ENCODE data around the gene ARSI.

The ARSI gene

GRCh38 chr5:150340614-150341255 is 38.0 kb upstream of the ARSI start:
- Mint-ChIP-seq H3K4me3 (no peak overlapping the region), H3K36me3 (ENCODE audit: low read depth) (no peaks in the 10 kb centered on the region), H3K27me3 (ENCODE audit: low read depth, poor library complexity) (peaks cover 3% of the 10 kb centered on the region), H3K27ac (peak overlapping the region; percentile 41), H3K9me3 (no peaks in the 10 kb centered on the region), H3K4me1 (peaks cover 27% of the 10 kb centered on the region)
- TF ChIP-seq, protein P1, sequence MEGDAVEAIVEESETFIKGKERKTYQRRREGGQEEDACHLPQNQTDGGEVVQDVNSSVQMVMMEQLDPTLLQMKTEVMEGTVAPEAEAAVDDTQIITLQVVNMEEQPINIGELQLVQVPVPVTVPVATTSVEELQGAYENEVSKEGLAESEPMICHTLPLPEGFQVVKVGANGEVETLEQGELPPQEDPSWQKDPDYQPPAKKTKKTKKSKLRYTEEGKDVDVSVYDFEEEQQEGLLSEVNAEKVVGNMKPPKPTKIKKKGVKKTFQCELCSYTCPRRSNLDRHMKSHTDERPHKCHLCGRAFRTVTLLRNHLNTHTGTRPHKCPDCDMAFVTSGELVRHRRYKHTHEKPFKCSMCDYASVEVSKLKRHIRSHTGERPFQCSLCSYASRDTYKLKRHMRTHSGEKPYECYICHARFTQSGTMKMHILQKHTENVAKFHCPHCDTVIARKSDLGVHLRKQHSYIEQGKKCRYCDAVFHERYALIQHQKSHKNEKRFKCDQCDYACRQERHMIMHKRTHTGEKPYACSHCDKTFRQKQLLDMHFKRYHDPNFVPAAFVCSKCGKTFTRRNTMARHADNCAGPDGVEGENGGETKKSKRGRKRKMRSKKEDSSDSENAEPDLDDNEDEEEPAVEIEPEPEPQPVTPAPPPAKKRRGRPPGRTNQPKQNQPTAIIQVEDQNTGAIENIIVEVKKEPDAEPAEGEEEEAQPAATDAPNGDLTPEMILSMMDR (IDR thresholded peaks at IDR 0.05), result no peak
- no peak for DNase-seq

- Mint-ChIP-seq H3K4me1 (peaks cover 32% of the 10 kb centered on the region), H3K36me3 (ENCODE audit: low read depth) (no peaks in the 10 kb centered on the region), H3K4me3 (no peak overlapping the region), H3K9me3 (no peaks in the 10 kb centered on the region), H3K27ac (no peak overlapping the region), H3K27me3 (ENCODE audit: low read depth, poor library complexity) (peaks cover 3% of the 10 kb centered on the region)
- DNase-seq, result no peak
- TF ChIP-seq, protein P1 (IDR thresholded peaks at IDR 0.05), result no peak
Observed at GRCh38 chr5:150339841-150340240, 37.1 kb upstream of the ARSI start.

DNA sequence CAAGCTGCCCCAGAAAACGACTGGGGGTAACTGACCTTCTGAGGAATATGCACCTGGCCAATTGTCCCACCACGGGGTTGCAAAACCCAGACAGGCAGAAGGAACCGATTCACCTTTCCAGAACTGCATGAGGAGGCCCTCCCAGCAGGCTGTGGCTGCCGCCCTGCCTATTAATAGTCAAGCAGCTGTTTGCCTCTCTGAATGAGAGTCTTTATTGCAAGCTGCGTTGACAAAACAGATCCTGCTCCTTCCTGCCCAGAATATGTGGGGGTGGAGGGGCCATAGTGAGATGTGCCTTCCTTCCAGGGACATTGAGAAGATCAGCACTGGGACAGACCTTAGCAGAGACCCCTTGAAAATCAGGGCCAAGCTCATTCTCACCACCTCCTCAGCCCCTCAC is 36.5 kb upstream of the ARSI start:
- Mint-ChIP-seq H3K27ac (no peak overlapping the region), H3K27me3 (ENCODE audit: low read depth, poor library complexity) (peaks cover 3% of the 10 kb centered on the region), H3K9me3 (no peaks in the 10 kb centered on the region), H3K4me3 (no peak overlapping the region), H3K4me1 (peaks cover 27% of the 10 kb centered on the region), H3K36me3 (ENCODE audit: low read depth) (no peaks in the 10 kb centered on the region)
- no peak for DNase-seq
- TF ChIP-seq, protein P1 (IDR thresholded peaks at IDR 0.05), result no peak

DNA sequence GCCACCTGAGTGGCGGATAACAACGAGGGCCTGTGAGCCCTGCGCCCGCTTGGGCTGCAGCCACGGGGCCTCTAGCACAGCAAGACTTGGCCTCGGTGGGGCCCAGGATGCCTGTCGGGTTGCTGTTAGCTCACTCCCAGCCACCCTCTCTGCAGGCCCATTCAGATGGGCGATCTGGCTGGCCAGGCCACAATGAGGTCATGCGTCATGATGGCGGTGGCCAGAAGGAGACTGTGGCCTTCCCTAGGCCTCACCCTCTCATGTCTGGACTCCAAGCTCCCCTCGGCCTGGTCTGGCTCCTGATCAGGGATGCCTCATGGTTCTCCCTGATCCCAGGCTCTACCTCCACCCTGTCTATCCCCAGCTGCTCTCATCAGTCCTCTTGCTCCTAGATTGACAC is 35.8 kb upstream of the ARSI start:
- Mint-ChIP-seq H3K4me1 (peaks cover 24% of the 10 kb centered on the region), H3K27me3 (ENCODE audit: low read depth, poor library complexity) (peaks cover 3% of the 10 kb centered on the region), H3K9me3 (no peaks in the 10 kb centered on the region), H3K4me3 (no peak overlapping the region), H3K27ac (no peak overlapping the region), H3K36me3 (ENCODE audit: low read depth) (no peaks in the 10 kb centered on the region)
- no peak for DNase-seq
- TF ChIP-seq, protein P1 (IDR thresholded peaks at IDR 0.05), result no peak

DNA sequence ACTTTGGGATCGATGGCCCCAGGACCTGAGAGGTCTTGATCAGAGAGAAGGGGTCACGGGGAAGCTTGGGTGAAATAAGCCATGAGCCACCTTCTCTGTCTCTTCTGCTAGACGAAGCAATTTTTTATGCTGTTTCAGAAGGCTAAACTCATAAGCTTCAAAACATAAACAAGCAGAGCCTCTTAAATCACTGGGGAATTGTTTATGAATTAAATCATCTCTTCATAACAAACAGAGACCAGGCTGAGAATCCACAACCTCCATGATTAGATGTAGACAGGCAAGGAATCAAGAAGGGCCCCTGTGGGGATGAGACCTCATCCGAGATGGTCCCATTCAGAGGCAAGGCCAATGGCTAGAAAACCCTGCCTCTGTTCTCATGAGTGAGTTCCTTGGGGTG is 33.1 kb upstream of the ARSI start:
- Mint-ChIP-seq H3K27me3 (ENCODE audit: low read depth, poor library complexity) (peaks cover 3% of the 10 kb centered on the region), H3K4me3 (no peak overlapping the region), H3K4me1 (peaks cover 27% of the 10 kb centered on the region), H3K36me3 (ENCODE audit: low read depth) (no peaks in the 10 kb centered on the region), H3K9me3 (no peaks in the 10 kb centered on the region), H3K27ac (no peak overlapping the region)
- no peak for DNase-seq
- TF ChIP-seq, protein P1 (IDR thresholded peaks at IDR 0.05), result no peak

DNA sequence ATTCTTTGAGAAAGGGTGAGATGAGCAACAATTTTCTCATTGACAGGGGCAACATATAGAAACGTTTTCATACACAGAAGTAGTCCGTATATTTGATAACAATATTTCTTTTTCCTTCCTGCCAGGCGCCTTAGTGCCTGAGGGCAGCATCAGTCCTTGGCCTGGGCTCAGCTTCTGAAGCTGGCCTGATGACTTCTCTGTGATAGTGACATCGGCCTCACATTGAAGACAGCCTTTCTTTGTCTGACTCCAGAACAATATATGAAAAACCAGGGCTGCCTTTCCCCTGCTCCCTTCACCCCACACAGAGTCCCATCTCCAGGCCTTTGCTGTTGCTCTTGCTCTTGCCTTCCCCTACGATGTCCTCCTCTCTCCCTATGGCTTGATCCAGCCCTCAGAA is 30.7 kb upstream of the ARSI start:
- DNase-seq, result no peak

More for the DNA sequence above, 30.7 kb upstream of the ARSI start:
- Mint-ChIP-seq H3K4me1 (peaks cover 34% of the 10 kb centered on the region), H3K4me3 (no peak overlapping the region), H3K36me3 (ENCODE audit: low read depth) (no peaks in the 10 kb centered on the region), H3K27ac (no peak overlapping the region), H3K27me3 (ENCODE audit: low read depth, poor library complexity) (no peaks in the 10 kb centered on the region), H3K9me3 (no peaks in the 10 kb centered on the region)
- TF ChIP-seq, protein P1 (IDR thresholded peaks at IDR 0.05), result no peak

Measured in nephron progenitor cell (in vitro differentiated cells).